HepG2 (cell line): Measurements from ENCODE around the gene TMBIM6. TPM values are rescaled to one million over a fixed set of nuclear protein-coding genes. Genes with fewer than 3 reads are reported as not detected.

Experiments
- CBX1 ChIP-seq: IDR thresholded peaks from one replicate; pipeline ENCODE4 v1.6.1; 2016; ENCODE audit warnings: antibody characterized with exemption, low read depth
- CERS6 ChIP-seq: sonication (generic); formaldehyde crosslinking; IDR thresholded peaks from 2 replicates; pipeline ENCODE4 v1.5.0; 2020; ENCODE audit warnings: missing genetic modification reagents
- IRF1 ChIP-seq: sonication (generic); formaldehyde crosslinking; IDR thresholded peaks from 2 replicates; pipeline ENCODE4 v1.4.0; 2020; ENCODE audit warnings: low read depth, mild to moderate bottlenecking, missing genetic modification reagents
- KDM5B ChIP-seq: sonication (generic); formaldehyde crosslinking; IDR thresholded peaks from 2 replicates; pipeline ENCODE4 v1.4.0; 2020; ENCODE audit warnings: missing genetic modification reagents, mild to moderate bottlenecking, borderline replicate concordance
- NCOR1 ChIP-seq: fragments of 200-600 bp; sonication (generic); IDR thresholded peaks from 2 replicates; pipeline ENCODE4 v1.7.0; 2017; ENCODE audit warnings: antibody characterized with exemption, low read length, borderline replicate concordance
- POLR2A ChIP-seq, 2 experiments: IDR thresholded peaks; 2 replicates each; pipeline ENCODE4 v1.6.1; 2011; ENCODE audit warnings: low read depth in 2 of 2, low read length in 2 of 2, mild to moderate bottlenecking in 1 of 2, moderate library complexity in 1 of 2; ENCODE audit not compliant: insufficient read depth in 1 of 2
- TFDP2 ChIP-seq: sonication (generic); formaldehyde crosslinking; IDR thresholded peaks from 2 replicates; pipeline ENCODE4 v1.4.0; 2020; ENCODE audit warnings: missing genetic modification reagents
- ZHX2 ChIP-seq, 2 experiments: sonication (generic) in 1 of 2; formaldehyde crosslinking in 1 of 2; IDR thresholded peaks; 2 replicates each; pipeline versions ENCODE4 v1.6.1 to v1.9.0; 2014 to 2022; ENCODE audit warnings: antibody characterized with exemption in 1 of 2, borderline replicate concordance in 1 of 2, inconsistent platforms in 1 of 2, low read depth in 1 of 2, missing genetic modification reagents in 1 of 2
- ZNF530 ChIP-seq: sonication (generic); formaldehyde crosslinking; IDR thresholded peaks from 2 replicates; pipeline ENCODE4 v1.5.0; 2020; ENCODE audit warnings: low read depth, mild to moderate bottlenecking, missing genetic modification reagents
- ZNF737 ChIP-seq: sonication (generic); formaldehyde crosslinking; IDR thresholded peaks from 2 replicates; pipeline ENCODE4 v1.5.0; 2020; ENCODE audit warnings: missing genetic modification reagents, mild to moderate bottlenecking, borderline replicate concordance
- ZNF772 ChIP-seq: sonication (generic); formaldehyde crosslinking; IDR thresholded peaks from 2 replicates; pipeline ENCODE4 v1.5.0; 2020; ENCODE audit warnings: mild to moderate bottlenecking, missing genetic modification reagents
- ZSCAN22 ChIP-seq: sonication (generic); formaldehyde crosslinking; IDR thresholded peaks from 2 replicates; pipeline ENCODE4 v1.4.0; 2020; ENCODE audit warnings: mild to moderate bottlenecking, missing genetic modification reagents
- ZXDC ChIP-seq: sonication (generic); formaldehyde crosslinking; IDR thresholded peaks from 2 replicates; pipeline ENCODE4 v1.5.0; 2020; ENCODE audit warnings: mild to moderate bottlenecking, missing genetic modification reagents
- polyA plus RNA-seq, 8 experiments: library from polyadenylated mRNA; depleted of rRNA in 3 of 8; stranded (reverse) in 7 of 8; unstranded in 1 of 8; fragments of >200 nt; fragmentation: Illumina TruSeq in 4 of 8; extraction: Trizol in 4 of 8; gene quantifications; 2 replicates each; pipeline versions ENCODE4 v1.2.1 to v1.2.3, GENCODE V29; 2011 to 2016; ENCODE audit warnings: low read depth in 4 of 8, missing spikeins in 1 of 8, mixed read lengths in 1 of 8; ENCODE audit not compliant: insufficient read depth in 1 of 8
- total RNA-seq, 5 experiments: library from RNA; depleted of rRNA; stranded (reverse); fragments of >200 nt; fragmentation: Illumina TruSeq; extraction: Trizol; gene quantifications; 2 replicates each; pipeline ENCODE4 v1.2.3, GENCODE V29; 2016; ENCODE audit warnings: low read depth in 1 of 5

The TMBIM6 gene
- total and polyA plus RNA-seq, 2 of the 13 experiments (the other 11 are each of a cell fraction or from before 2014, with no cell fraction given) = 412 to 468 TPM

DNA sequence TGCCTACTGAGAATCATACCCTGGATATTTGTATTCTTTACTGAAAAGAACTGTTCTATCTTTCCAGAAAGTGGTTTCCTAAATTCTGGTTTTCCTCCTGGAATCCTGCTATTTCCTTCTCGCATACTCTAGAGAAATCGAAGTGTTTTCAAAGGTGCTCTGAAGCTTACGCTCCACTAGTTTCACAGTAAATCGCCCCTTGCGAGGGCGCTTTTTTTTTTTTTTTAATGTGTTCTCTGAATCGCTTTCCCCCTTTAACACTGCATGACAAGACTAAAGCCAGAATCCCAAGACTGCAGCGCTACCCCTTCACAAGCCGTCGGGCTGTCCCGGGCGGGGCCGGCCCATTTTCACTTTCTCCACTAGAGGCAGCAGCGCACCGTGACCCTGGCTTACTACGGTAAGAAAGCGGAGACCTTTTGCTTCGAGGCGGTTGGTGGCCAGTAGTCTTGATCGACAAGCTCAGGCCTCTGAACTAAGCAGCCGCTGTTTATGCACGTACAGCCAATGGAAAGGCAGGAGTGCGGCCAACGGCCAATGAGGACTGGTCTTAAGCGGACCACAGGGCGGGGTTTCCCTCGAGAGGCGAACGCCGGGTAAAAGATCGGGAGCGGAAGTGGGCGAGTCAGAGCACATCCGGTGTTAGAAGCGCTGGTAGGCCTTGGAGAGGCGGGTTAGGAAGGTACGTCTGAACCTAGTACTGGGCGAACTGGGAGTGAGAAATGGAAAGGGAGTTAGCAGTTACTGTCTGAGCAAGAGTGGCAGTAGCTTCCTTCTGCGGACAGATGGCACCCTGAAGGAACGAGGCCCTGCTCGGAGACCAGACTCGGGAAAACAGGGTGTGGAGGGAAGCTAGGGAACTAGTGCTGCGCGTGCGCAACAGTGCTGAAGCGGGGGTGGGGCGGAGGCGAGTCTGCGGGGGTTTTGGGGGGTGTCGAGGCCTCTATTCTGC, at the start of gene TMBIM6 (continued):
- no peak for TF ChIP-seq CERS6 (CRISPR knock-in tag)
- peak; percentile 76; the same call in 1 of the 2 replicates for TF ChIP-seq KDM5B (CRISPR knock-in tag)
- TF ChIP-seq ZHX2 (IDR thresholded peaks at IDR 0.05; ENCODE audit: low read depth) = no peak
- TF ChIP-seq ZHX2 (CRISPR knock-in tag; IDR thresholded peaks at IDR 0.05; ENCODE audit: borderline replicate concordance) = no peak
- 0 out of 2 replicates have a peak, but pooled peaks have one; percentile 21 for TF ChIP-seq ZSCAN22 (CRISPR knock-in tag)
- TF ChIP-seq TFDP2 (CRISPR knock-in tag) = peak; percentile 65; the same call in 1 of the 2 replicates
- no peak for TF ChIP-seq IRF1 (CRISPR knock-in tag)
- peak; percentile 45 for TF ChIP-seq CBX1
- TF ChIP-seq ZNF772 = peak; percentile 74; the same call in 1 of the 2 replicates
- TF ChIP-seq ZNF737 (CRISPR knock-in tag) = peak; percentile 93
- TF ChIP-seq POLR2A (IDR thresholded peaks at IDR 0.05; ENCODE audit: insufficient read depth in 1 of 2, low read depth in 2 of 2, low read length in 2 of 2) = peak; percentile 99 to 100
- TF ChIP-seq ZNF530 (CRISPR knock-in tag) = no peak
- 0 out of 2 replicates have a peak, but pooled peaks have one; percentile 59 for TF ChIP-seq ZXDC
- TF ChIP-seq NCOR1 = peak; percentile 56; the same call in 1 of the 2 replicates
